ENCODE results near the gene KATNB1.

DNA sequence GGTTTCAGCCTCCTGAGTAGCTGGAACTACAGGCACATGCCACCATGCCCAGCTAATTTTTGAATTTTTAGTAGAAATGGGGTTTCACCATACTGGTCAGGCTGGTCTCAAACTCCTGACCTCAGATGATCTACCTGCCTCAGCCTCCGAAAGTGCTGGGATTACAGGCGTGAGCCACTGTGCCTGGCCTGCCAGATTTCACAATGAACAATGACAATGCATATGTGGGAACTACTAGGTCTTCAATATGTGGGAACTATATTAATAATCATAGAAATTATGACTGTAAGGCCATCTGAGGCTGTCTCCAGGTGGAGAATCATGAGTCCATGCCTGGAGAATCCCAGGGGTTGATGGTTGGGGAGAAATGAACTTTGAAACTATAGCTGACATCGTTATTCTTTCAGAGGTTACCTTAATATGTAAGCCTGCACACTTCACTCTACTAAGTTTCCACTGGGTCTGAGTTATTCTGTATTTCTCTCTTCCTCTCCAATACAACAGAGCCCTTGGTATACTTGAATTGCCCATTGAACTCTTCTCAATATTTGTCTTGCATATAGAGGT, 48.1 kb upstream of the KATNB1 start:
- TF ChIP-seq RAD21 (conservative IDR thresholded peaks at IDR 0.05) (no peak), POLR2AphosphoS5 (IDR thresholded peaks at IDR 0.05) (no peak), EP300 (conservative IDR thresholded peaks at IDR 0.05; ENCODE audit: poor library complexity, severe bottlenecking) (no peak), CTCF (IDR thresholded peaks at IDR 0.05; ENCODE audit: poor library complexity, severe bottlenecking) (no peak), EZH2 (IDR thresholded peaks at IDR 0.05; ENCODE audit: borderline replicate concordance, insufficient read depth, low read length, poor library complexity, severe bottlenecking) (no peak), SMC3 (conservative IDR thresholded peaks at IDR 0.05; ENCODE audit: poor library complexity) (no peak), MXI1 (conservative IDR thresholded peaks at IDR 0.05; ENCODE audit: poor library complexity, severe bottlenecking) (no peak), TAF1 (IDR thresholded peaks at IDR 0.05; ENCODE audit: low read depth) (no peak)
- TF ChIP-seq, protein P1, sequence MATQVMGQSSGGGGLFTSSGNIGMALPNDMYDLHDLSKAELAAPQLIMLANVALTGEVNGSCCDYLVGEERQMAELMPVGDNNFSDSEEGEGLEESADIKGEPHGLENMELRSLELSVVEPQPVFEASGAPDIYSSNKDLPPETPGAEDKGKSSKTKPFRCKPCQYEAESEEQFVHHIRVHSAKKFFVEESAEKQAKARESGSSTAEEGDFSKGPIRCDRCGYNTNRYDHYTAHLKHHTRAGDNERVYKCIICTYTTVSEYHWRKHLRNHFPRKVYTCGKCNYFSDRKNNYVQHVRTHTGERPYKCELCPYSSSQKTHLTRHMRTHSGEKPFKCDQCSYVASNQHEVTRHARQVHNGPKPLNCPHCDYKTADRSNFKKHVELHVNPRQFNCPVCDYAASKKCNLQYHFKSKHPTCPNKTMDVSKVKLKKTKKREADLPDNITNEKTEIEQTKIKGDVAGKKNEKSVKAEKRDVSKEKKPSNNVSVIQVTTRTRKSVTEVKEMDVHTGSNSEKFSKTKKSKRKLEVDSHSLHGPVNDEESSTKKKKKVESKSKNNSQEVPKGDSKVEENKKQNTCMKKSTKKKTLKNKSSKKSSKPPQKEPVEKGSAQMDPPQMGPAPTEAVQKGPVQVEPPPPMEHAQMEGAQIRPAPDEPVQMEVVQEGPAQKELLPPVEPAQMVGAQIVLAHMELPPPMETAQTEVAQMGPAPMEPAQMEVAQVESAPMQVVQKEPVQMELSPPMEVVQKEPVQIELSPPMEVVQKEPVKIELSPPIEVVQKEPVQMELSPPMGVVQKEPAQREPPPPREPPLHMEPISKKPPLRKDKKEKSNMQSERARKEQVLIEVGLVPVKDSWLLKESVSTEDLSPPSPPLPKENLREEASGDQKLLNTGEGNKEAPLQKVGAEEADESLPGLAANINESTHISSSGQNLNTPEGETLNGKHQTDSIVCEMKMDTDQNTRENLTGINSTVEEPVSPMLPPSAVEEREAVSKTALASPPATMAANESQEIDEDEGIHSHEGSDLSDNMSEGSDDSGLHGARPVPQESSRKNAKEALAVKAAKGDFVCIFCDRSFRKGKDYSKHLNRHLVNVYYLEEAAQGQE (IDR thresholded peaks at IDR 0.05; ENCODE audit: borderline replicate concordance) = no peak

Measured in neural cell (in vitro differentiated cells).